Activated T-cell treated with anti-CD3 and anti-CD28 coated beads, Interleukin-2, amount 50 U/mL, for 4 hours (primary cell): ENCODE results near the gene STX3. TPM values are rescaled to one million over a fixed set of nuclear protein-coding genes. Genes with fewer than 3 reads are reported as not detected.
"Not testable (repeated sequence)": the region's sequence is repeated elsewhere in the genome, so short reads cannot be mapped to it uniquely, and the experiment has no call there.

Experiments
- ATAC-seq, 2 donors: fragments of 200-7000 bp; cut with Tn5 transposase; one replicate each; pipeline ENCODE4 v1.10.0; 2021
- DNase-seq: peaks from one replicate; pipeline ENCODE4 v3.0.0-alpha.2; 2020
- H3K27me3 Mint-ChIP-seq: one replicate; pipeline ENCODE4 v1.8.0; 2021; ENCODE audit warnings: low read depth, mixed read lengths
- H3K36me3 Mint-ChIP-seq: one replicate; pipeline ENCODE4 v1.8.0; 2022; ENCODE audit warnings: mixed read lengths; ENCODE audit not compliant: insufficient read depth
- H3K4me1 Mint-ChIP-seq: one replicate; pipeline ENCODE4 v1.8.0; 2021; ENCODE audit warnings: low read depth, mixed read lengths
- H3K4me3 Mint-ChIP-seq: one replicate; pipeline ENCODE4 v1.8.0; 2021; ENCODE audit warnings: mild to moderate bottlenecking, moderate library complexity, mixed read lengths
- H3K9me3 Mint-ChIP-seq: one replicate; pipeline ENCODE4 v1.8.0; 2021; ENCODE audit warnings: mixed read lengths
- total RNA-seq, 3 donors: library from RNA; stranded (reverse); gene quantifications; one replicate each; pipeline ENCODE4 v1.2.1, GENCODE V29; 2021

STX3 gene
- total RNA-seq, 3 donors from 2014 or later: 5.6 to 6.3 (median 5.6) TPM

DNA sequence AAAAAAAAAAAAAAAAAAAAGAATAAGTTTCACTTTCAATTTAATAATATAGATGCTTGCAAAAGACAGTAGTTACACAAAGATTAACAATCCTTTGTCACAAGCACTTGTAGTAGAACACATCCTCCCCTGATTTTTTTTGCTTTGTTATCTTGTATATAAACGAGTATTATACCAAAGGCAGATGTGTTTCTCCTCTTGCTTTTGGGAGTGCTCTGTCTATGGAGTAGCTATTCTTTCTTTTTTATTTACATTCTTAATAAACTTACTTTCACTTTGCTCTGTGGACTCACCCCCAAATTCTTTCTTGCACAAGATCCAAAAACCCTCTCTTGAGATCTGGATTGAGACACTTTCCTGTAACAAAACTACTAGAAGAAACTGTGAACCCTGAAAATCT lies 58.8 kb downstream of the STX3 start:
- no peaks in the 10 kb centered on the region for H3K9me3 Mint-ChIP-seq
- no peaks in the 10 kb centered on the region for H3K27me3 Mint-ChIP-seq
- ATAC-seq (no peak), DNase-seq (no peak)
- H3K4me1 Mint-ChIP-seq: peaks cover 23% of the 10 kb centered on the region
- H3K4me3 Mint-ChIP-seq: peak overlapping the region; percentile 15
- H3K36me3 Mint-ChIP-seq: no peaks in the 10 kb centered on the region

- Mint-ChIP-seq H3K27me3 (no peaks in the 10 kb centered on the region), H3K4me1 (peaks cover 17% of the 10 kb centered on the region)
- ATAC-seq: no peak
These were observed 60.6 kb downstream of the STX3 start for GRCh38 chr11:59815754-59816153.

GRCh38 chr11:59816434-59816833 lies 61.3 kb downstream of the STX3 start:
- not testable (repeated sequence) for H3K9me3 Mint-ChIP-seq, H3K27me3 Mint-ChIP-seq, DNase-seq, H3K36me3 Mint-ChIP-seq, H3K4me3 Mint-ChIP-seq, ATAC-seq
- H3K4me1 Mint-ChIP-seq: peaks cover 11% of the 10 kb centered on the region

More at GRCh38 chr11:59815754-59816153, 60.6 kb downstream of the STX3 start:
- Mint-ChIP-seq H3K36me3 (no peaks in the 10 kb centered on the region), H3K4me3 (no peak overlapping the region), H3K9me3 (no peaks in the 10 kb centered on the region)
- DNase-seq: no peak

DNA sequence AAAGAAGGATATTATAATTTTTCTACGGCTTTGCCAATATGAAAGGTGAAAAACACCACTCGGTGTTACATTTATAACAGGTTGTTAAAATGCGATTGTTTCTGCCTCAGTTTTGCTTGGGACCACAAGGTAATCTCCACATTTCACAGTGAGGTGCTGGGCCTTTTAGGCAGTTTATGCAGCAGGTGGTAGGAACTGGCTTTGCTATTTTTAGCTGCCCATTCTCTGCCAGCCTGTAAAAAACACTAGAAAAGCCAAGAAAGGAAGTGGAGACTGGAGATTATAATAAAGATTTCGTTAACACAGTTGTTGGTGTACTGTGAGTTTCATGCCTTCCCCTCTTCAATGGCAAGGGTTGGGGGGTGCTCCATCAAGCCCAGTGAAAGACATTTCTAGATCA lies 63.4 kb downstream of the STX3 start:
- Mint-ChIP-seq H3K9me3 (no peaks in the 10 kb centered on the region), H3K36me3 (no peaks in the 10 kb centered on the region), H3K4me1 (peaks cover 11% of the 10 kb centered on the region), H3K4me3 (no peak overlapping the region), H3K27me3 (no peaks in the 10 kb centered on the region)
- ATAC-seq (no peak), DNase-seq (no peak)

- H3K4me3 Mint-ChIP-seq: no peak overlapping the region
- no peak for DNase-seq
- peaks cover 6% of the 10 kb centered on the region for H3K4me1 Mint-ChIP-seq
- H3K9me3 Mint-ChIP-seq: no peaks in the 10 kb centered on the region
- ATAC-seq: peak; percentile 61 to 75
- H3K27me3 Mint-ChIP-seq: no peaks in the 10 kb centered on the region
- no peaks in the 10 kb centered on the region for H3K36me3 Mint-ChIP-seq
These were observed 67.9 kb downstream of the STX3 start for GRCh38 chr11:59822989-59823566.

- no peak for ATAC-seq
- H3K27me3 Mint-ChIP-seq: peaks cover 1% of the 10 kb centered on the region
- no peaks in the 10 kb centered on the region for H3K9me3 Mint-ChIP-seq
- no peaks in the 10 kb centered on the region for H3K36me3 Mint-ChIP-seq
- no peak overlapping the region for H3K4me3 Mint-ChIP-seq
- no peaks in the 10 kb centered on the region for H3K4me1 Mint-ChIP-seq
- DNase-seq: no peak
These were observed 74.2 kb downstream of the STX3 start for GRCh38 chr11:59829358-59829757.

GRCh38 chr11:59833602-59834001 lies 78.4 kb downstream of the STX3 start:
- DNase-seq: no peak
- ATAC-seq: no peak
- Mint-ChIP-seq H3K27me3 (peaks cover 5% of the 10 kb centered on the region), H3K9me3 (no peaks in the 10 kb centered on the region), H3K36me3 (no peaks in the 10 kb centered on the region), H3K4me3 (no peak overlapping the region), H3K4me1 (no peaks in the 10 kb centered on the region)

GRCh38 chr11:59839615-59840014 lies 84.4 kb downstream of the STX3 start:
- ATAC-seq: no peak
- Mint-ChIP-seq H3K36me3 (no peaks in the 10 kb centered on the region), H3K27me3 (peaks cover 14% of the 10 kb centered on the region), H3K4me1 (no peaks in the 10 kb centered on the region), H3K9me3 (no peaks in the 10 kb centered on the region), H3K4me3 (no peak overlapping the region)
- no peak for DNase-seq

DNA sequence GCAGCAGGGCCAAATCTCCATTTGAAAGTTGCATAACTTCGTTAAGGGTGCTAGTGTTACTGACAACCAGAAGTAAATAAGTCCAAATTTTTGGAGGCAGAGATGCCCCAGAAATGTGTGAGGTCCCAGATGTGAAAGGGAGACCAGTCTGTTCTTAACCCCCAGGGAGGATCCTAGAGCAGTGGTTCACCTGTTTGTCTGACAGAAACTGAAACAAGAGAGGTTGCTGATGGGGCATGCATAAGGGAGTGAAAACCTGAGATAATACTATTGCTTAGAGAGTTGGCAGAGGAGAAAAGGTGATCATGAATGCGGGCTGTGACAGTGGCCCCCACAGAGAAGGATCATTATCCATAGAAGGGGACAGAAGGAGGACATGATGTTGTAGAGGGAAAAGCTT lies 86.3 kb downstream of the STX3 start:
- ATAC-seq (no peak), DNase-seq (no peak)
- Mint-ChIP-seq H3K4me1 (no peaks in the 10 kb centered on the region), H3K36me3 (no peaks in the 10 kb centered on the region), H3K9me3 (no peaks in the 10 kb centered on the region), H3K4me3 (no peak overlapping the region), H3K27me3 (peaks cover 11% of the 10 kb centered on the region)

DNA sequence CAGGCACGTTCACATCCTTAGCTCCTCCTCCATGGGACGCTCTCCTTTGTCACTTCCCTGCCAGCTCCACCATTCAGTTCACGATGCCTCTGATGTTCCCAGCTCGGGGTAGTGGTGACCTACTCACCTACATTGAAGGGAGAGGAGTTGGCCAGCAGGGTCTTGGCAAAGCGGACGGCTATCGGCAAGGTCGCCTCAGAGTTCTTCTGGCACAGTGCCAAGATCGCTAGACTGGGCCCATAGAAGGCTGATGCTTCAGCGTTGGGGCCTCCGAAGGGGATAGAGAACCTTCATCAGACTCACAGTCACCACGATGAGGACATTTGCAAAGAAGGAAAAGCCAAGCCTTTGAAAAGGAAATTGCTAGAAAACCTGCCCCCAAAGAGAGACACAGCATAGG lies 87.1 kb downstream of the STX3 start:
- Mint-ChIP-seq H3K4me1 (no peaks in the 10 kb centered on the region), H3K36me3 (no peaks in the 10 kb centered on the region), H3K9me3 (no peaks in the 10 kb centered on the region), H3K4me3 (no peak overlapping the region), H3K27me3 (peaks cover 11% of the 10 kb centered on the region)
- no peak for ATAC-seq
- no peak for DNase-seq

- H3K9me3 Mint-ChIP-seq: no peaks in the 10 kb centered on the region
- DNase-seq: no peak
- no peak within 1 kb of the TSS for H3K4me3 Mint-ChIP-seq
- H3K27me3 Mint-ChIP-seq: peaks cover 11% of the 10 kb centered on the region
- H3K4me1 Mint-ChIP-seq: no peaks in the 10 kb centered on the region
- ATAC-seq: no peak
- no peaks in the 10 kb centered on the region for H3K36me3 Mint-ChIP-seq
These were observed 90.2 kb downstream of the STX3 start, which contains the start of gene CBLIF for GRCh38 chr11:59845399-59845798. TSS of gene CBLIF (minus strand) at chr11:59845499. CDS start at chr11:59845453, 46 bp downstream.

DNA sequence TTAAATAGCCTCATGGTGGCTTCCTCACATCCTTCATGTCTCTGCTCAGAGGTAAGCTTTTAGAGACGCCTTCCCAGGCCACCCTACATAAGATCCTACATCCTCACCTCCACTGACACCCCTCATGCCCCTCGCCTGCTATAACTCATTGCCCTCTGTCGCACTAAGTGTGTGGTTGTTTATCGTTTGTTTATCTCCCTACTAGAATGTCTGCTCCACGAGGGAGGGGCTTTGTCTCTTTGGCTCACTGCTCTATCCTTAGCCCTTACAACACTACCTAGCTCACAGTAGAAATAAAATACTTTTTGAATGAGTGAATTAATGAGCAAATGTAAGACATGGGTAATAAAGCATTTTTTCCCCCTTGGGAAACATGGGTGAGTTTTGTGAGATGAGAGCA lies 91.4 kb downstream of the STX3 start:
- DNase-seq: no peak
- Mint-ChIP-seq H3K4me1 (no peaks in the 10 kb centered on the region), H3K36me3 (no peaks in the 10 kb centered on the region), H3K27me3 (peaks cover 16% of the 10 kb centered on the region), H3K4me3 (no peak overlapping the region), H3K9me3 (no peaks in the 10 kb centered on the region)
- no peak for ATAC-seq

- no peak overlapping the region for H3K4me3 Mint-ChIP-seq
- ATAC-seq: no peak
- no peaks in the 10 kb centered on the region for H3K36me3 Mint-ChIP-seq
- no peaks in the 10 kb centered on the region for H3K4me1 Mint-ChIP-seq
- H3K9me3 Mint-ChIP-seq: no peaks in the 10 kb centered on the region
- peaks cover 11% of the 10 kb centered on the region for H3K27me3 Mint-ChIP-seq
- no peak for DNase-seq
These were observed 92.5 kb downstream of the STX3 start for GRCh38 chr11:59847626-59848025.

GRCh38 chr11:59848439-59848838 lies 93.3 kb downstream of the STX3 start:
- not testable (repeated sequence) for H3K9me3 Mint-ChIP-seq, ATAC-seq, H3K36me3 Mint-ChIP-seq, H3K27me3 Mint-ChIP-seq, DNase-seq, H3K4me3 Mint-ChIP-seq, H3K4me1 Mint-ChIP-seq

DNA sequence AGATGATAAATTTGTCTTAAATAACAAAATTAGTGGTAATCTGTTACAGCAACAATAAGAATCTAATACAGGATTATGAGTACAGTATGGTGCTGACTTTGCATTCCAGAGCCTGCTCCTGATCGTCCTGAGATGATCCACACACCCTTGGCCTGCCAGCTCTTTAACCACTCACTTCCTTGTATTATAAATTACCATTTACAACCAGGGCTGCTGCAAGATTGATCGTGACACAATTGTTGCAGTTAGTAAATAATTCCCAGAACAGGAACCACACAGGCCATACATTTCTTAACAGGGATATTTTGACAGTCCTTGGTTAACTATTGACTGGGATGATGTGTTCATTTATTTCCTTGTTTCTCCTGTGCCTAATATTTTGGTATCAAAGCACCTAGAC lies 94.0 kb downstream of the STX3 start:
- ATAC-seq (no peak), DNase-seq (no peak)
- no peaks in the 10 kb centered on the region for H3K36me3 Mint-ChIP-seq
- peaks cover 9% of the 10 kb centered on the region for H3K27me3 Mint-ChIP-seq
- no peaks in the 10 kb centered on the region for H3K9me3 Mint-ChIP-seq
- no peak overlapping the region for H3K4me3 Mint-ChIP-seq
- H3K4me1 Mint-ChIP-seq: no peaks in the 10 kb centered on the region

- not testable (repeated sequence) for H3K4me1 Mint-ChIP-seq, DNase-seq, H3K9me3 Mint-ChIP-seq, H3K36me3 Mint-ChIP-seq, ATAC-seq, H3K4me3 Mint-ChIP-seq
- H3K27me3 Mint-ChIP-seq: peaks cover 12% of the 10 kb centered on the region
These were observed 94.4 kb downstream of the STX3 start for GRCh38 chr11:59849551-59849950.
